ENCODE data around the gene DOCK7.
"Not testable (repeated sequence)": the region's sequence is repeated elsewhere in the genome, so short reads cannot be mapped to it uniquely, and the experiment has no call there.

Gene DOCK7

DNA sequence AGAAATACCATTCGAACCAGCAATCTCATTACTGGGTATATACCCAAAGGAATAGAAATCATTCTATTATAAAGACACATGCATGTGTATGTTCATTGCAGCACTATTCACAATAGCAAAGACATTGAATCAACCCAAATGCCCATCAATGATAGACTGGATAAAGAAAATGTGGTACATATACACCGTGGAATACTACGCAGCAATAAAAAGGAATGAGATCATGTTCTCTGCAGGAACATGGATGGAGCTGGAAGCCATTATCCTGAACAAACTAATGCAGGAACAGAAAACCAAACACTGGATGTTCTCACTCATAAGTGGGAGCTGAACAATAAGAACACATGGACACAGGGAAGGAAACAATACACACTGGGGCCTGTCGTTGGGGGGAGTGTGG, 116.7 kb downstream of the DOCK7 start:
- DNase-seq; in situ Hi-C loops (cut with HindIII; ENCODE audit: low pct_ligation_motif_present, low pct_unique_long_range_greater_than_20kb, low sequenced_read_pairs): not testable (repeated sequence)

DNA sequence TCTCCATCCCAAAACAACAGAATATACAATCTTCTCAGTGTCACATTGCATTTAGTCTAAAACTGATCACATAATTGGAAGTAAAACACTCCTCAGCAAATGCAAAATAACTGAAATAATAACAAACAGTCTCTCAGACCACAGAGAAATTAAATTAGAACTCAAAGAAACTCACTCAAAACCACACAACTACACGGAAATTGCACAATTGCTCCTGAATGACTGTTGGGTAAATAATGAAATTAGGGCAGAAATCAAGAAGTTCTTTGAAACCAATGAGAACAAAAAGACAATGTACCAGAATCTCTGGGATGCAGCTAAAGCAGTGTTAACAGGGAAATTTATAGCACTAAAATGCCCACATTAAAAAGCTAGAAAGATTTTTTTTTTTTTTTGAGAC, 120.3 kb downstream of the DOCK7 start:
- in situ Hi-C loops (cut with HindIII; ENCODE audit: low pct_ligation_motif_present, low pct_unique_long_range_greater_than_20kb, low sequenced_read_pairs); DNase-seq: not testable (repeated sequence)

DNA sequence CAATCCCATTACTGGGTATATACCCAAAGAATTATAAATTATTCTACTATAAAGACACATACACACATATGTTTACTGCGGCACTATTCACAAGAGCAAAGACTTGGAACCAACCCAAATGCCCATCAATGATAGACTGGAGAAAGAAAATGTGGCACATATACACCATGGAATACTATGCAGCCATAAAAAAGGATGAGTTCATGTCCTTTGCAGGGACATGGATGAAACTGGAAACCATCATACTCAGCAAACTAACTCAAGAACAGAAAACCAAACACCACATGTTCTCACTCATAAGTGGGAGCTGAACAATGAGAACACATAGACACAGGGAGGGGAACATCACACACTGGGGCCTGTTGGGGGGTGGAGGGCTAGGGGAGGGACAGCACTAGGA, 121.0 kb downstream of the DOCK7 start:
- in situ Hi-C loops (cut with HindIII; ENCODE audit: low pct_ligation_motif_present, low pct_unique_long_range_greater_than_20kb, low sequenced_read_pairs); DNase-seq: not testable (repeated sequence)

GRCh38 chr1:62561306-62561705, 126.9 kb downstream of the DOCK7 start:
- in situ Hi-C loops (cut with HindIII; ENCODE audit: low pct_ligation_motif_present, low pct_unique_long_range_greater_than_20kb, low sequenced_read_pairs): no loop called here
- DNase-seq: no peak

DNA sequence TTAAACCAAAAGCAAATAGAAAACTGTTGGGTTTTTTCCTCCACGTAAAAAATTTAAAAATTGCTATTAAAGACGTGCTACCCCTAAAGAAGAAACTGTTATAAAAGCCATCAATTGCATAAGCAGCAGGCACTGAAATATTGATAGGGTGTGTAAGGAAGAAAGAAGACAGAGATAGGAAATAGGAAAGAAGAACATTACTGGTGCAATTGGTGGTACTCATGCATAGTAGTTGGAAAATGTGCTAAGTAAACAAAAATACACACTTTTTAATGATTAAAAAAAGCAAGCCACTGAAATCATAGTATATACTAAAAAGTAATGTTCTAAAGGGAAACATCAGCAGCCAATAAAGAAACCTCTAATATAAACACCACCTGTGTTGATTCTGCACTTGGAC, 143.6 kb downstream of the DOCK7 start:
- in situ Hi-C loops (cut with HindIII; ENCODE audit: low pct_ligation_motif_present, low pct_unique_long_range_greater_than_20kb, low sequenced_read_pairs): no loop called here
- no peak for DNase-seq

- no peak for DNase-seq
- in situ Hi-C loops (cut with HindIII; ENCODE audit: low pct_ligation_motif_present, low pct_unique_long_range_greater_than_20kb, low sequenced_read_pairs): no loop called here
Measured at GRCh38 chr1:62541048-62541447, 147.1 kb downstream of the DOCK7 start.

- DNase-seq: no peak
- in situ Hi-C loops (cut with HindIII; ENCODE audit: low pct_ligation_motif_present, low pct_unique_long_range_greater_than_20kb, low sequenced_read_pairs): no loop called here
Measured at GRCh38 chr1:62539028-62539447, 149.1 kb downstream of the DOCK7 start.

DNA sequence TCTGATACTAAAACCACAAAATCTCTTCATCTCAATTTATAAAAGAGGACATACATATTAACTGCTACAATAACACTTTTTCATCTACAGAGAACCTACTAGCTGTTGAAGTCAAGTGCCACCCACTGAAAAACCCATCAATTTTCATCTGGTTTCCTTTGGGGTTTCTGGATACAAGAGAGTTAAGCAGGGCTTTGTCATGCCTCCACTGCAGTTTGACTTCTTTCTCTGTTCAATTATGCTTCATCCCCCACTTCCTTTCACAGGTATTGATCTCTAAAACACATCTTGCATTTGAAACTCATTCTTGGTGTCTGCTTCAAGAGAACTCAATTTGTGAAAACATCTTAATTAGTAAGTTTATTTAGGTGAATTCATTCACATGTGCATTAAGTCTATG, 151.3 kb downstream of the DOCK7 start:
- DNase-seq: no peak
- in situ Hi-C loops (cut with HindIII; ENCODE audit: low pct_ligation_motif_present, low pct_unique_long_range_greater_than_20kb, low sequenced_read_pairs): no loop called here

DNA sequence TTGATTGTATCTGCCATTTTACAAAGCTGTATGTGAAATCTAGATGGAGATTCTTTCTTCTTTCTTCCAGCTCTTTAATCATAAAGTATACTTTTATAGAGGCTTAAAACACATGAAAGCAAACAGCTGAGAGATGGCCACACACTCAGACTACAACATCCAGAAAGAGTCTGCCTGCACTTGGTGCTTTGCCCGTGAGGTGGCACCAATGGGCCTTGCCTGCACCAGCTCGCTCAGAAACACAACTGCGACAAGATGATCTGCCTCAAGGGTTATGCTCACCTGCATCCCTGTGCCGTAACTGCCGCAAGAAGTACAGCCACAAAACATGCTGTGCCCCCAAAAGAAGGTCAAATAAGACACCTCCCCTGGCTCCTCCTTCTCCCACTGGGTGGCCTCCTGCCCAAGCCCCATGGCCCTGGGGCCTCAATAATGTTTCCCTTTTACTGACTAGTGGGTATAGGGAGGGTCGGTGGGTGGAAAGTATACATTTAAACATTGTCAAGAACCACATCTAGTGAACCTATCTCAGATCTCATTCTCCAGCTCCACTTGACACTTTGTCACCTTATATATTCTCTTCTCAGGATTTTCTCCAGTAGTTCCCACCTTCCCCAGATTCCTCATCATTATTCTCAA, 157.6 kb downstream of the DOCK7 start:
- in situ Hi-C loops (cut with HindIII; ENCODE audit: low pct_ligation_motif_present, low pct_unique_long_range_greater_than_20kb, low sequenced_read_pairs): no loop called here
- no peak for DNase-seq

DNA sequence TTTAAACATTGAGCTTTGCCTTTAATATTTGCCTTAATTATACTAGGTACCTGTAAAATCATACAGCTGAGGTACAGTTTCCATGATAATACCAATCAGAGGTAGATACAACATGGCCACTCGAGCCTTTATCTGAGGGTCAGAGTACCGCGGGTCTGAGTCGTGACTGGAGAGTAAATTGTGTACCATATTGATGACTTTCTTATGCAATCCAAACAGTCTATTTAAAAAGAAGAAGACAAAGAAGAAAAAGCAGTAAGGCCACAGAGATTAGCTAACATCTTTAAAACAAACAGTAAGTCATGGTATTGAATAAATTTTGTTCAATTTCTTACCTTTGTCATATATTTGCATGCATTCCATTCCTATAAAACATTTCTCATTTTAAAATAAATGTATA, 159.0 kb downstream of the DOCK7 start:
- DNase-seq: no peak
- in situ Hi-C loops (cut with HindIII; ENCODE audit: low pct_ligation_motif_present, low pct_unique_long_range_greater_than_20kb, low sequenced_read_pairs): no loop called here

DNA sequence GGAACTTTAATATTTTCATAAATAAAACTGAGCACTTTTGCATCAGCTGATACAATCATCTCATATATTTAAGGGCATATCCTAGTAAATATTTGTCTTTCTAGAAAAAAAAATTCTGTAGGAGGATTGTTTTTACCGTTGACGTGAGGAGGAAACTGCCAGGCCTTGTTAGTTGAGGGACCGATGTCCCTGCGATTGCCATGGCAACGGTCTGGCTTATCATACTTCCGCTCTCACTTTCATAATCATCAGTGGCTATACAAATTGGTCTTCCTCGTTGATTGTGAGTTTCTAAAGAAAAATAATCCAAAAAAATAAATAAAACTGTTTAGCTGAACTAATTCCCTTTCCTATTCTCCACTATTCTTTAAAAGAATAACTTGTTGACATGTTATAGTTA, 160.2 kb downstream of the DOCK7 start:
- in situ Hi-C loops (cut with HindIII; ENCODE audit: low pct_ligation_motif_present, low pct_unique_long_range_greater_than_20kb, low sequenced_read_pairs): no loop called here
- no peak for DNase-seq

GRCh38 chr1:62527346-62527745, 160.8 kb downstream of the DOCK7 start:
- DNase-seq; in situ Hi-C loops (cut with HindIII; ENCODE audit: low pct_ligation_motif_present, low pct_unique_long_range_greater_than_20kb, low sequenced_read_pairs): not testable (repeated sequence)

GRCh38 chr1:62523860-62524259, 164.3 kb downstream of the DOCK7 start:
- in situ Hi-C loops (cut with HindIII; ENCODE audit: low pct_ligation_motif_present, low pct_unique_long_range_greater_than_20kb, low sequenced_read_pairs): no loop called here
- no peak for DNase-seq

- no peak for DNase-seq
- in situ Hi-C loops (cut with HindIII; ENCODE audit: low pct_ligation_motif_present, low pct_unique_long_range_greater_than_20kb, low sequenced_read_pairs): no loop called here
Measured at GRCh38 chr1:62516600-62516999, 171.6 kb downstream of the DOCK7 start.

- in situ Hi-C loops (cut with HindIII; ENCODE audit: low pct_ligation_motif_present, low pct_unique_long_range_greater_than_20kb, low sequenced_read_pairs): no loop called here
- DNase-seq: peak; percentile 55
Measured at GRCh38 chr1:62514746-62515423, 173.3 kb downstream of the DOCK7 start.

DNA sequence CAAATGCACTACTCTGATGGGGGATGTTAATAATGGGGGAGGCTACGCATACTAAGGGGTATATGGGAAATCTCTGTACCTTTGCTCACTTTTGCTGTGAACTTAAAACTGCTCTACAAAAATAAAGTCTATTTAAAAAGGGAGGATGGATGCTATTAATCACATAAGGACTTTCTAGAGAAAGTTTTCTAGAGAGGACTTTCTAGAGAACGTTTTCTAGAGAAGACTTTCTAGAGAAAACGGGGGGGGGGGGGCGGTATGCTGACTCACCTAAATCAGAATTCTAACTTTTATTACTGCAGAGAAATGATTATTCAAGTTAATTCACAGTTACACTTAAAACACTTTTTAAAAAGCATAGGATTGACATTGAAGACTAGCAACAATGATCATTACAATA, 175.2 kb downstream of the DOCK7 start:
- in situ Hi-C loops (cut with HindIII; ENCODE audit: low pct_ligation_motif_present, low pct_unique_long_range_greater_than_20kb, low sequenced_read_pairs): no loop called here
- DNase-seq: no peak

DNA sequence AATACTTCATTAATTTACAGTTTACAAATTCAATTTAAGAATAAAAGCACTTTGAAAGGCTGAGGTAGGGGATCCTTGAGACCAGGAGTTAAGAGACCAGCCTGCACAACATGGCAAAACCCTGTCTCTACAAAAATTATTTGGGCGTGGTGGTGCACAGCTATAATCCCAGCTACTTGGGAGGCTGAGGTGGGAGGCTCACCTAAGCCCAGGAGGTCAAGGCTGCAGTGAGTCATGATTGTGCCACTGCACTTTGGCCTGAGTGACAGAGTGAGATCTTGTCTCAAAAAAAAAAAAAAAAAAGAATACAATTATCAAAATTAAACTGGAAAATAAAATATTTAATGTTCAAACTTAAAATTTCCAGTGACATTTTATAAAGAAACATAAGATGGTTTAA, 179.2 kb downstream of the DOCK7 start:
- no peak for DNase-seq
- in situ Hi-C loops (cut with HindIII; ENCODE audit: low pct_ligation_motif_present, low pct_unique_long_range_greater_than_20kb, low sequenced_read_pairs): no loop called here

GRCh38 chr1:62508187-62508758, 179.9 kb downstream of the DOCK7 start:
- DNase-seq: peak; percentile 47
- in situ Hi-C loops (cut with HindIII; ENCODE audit: low pct_ligation_motif_present, low pct_unique_long_range_greater_than_20kb, low sequenced_read_pairs): no loop called here

- DNase-seq: no peak
- in situ Hi-C loops (cut with HindIII; ENCODE audit: low pct_ligation_motif_present, low pct_unique_long_range_greater_than_20kb, low sequenced_read_pairs): no loop called here
Measured at GRCh38 chr1:62500210-62500609, 188.0 kb downstream of the DOCK7 start.

GRCh38 chr1:62494137-62494536, 194.0 kb downstream of the DOCK7 start:
- DNase-seq: no peak
- in situ Hi-C loops (cut with HindIII; ENCODE audit: low pct_ligation_motif_present, low pct_unique_long_range_greater_than_20kb, low sequenced_read_pairs): no loop called here
